ENCODE data around the gene GPR18.

DNA sequence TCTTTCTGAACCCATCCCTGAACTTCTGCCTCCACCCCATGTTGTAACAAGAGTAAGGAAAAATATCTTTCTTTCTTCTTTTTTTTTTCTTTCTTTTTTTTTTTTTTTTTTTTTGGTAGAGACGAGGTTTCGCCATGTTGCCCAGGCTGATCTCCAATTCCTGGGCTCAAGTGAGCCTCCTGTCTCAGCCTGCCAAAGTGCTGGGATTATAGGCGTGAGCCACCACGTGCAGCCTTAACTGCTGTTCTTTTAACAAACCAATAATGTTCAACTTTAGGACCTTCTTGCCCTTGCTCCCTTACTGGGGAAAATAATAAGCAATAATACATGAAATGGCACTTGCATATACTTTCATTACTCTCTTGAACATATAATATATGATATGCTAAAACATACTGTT lies 29.4 kb upstream of the GPR18 start:
- TF ChIP-seq, protein P1, sequence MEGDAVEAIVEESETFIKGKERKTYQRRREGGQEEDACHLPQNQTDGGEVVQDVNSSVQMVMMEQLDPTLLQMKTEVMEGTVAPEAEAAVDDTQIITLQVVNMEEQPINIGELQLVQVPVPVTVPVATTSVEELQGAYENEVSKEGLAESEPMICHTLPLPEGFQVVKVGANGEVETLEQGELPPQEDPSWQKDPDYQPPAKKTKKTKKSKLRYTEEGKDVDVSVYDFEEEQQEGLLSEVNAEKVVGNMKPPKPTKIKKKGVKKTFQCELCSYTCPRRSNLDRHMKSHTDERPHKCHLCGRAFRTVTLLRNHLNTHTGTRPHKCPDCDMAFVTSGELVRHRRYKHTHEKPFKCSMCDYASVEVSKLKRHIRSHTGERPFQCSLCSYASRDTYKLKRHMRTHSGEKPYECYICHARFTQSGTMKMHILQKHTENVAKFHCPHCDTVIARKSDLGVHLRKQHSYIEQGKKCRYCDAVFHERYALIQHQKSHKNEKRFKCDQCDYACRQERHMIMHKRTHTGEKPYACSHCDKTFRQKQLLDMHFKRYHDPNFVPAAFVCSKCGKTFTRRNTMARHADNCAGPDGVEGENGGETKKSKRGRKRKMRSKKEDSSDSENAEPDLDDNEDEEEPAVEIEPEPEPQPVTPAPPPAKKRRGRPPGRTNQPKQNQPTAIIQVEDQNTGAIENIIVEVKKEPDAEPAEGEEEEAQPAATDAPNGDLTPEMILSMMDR (optimal IDR thresholded peaks at IDR 0.05 in 1 of 3, IDR thresholded peaks at IDR 0.05 in 1 of 3, conservative IDR thresholded peaks at IDR 0.05 in 1 of 3; ENCODE audit: extremely low read depth in 1 of 3, insufficient read depth in 2 of 3, low read length in 3 of 3), result no peak
- TF ChIP-seq EZH2 (IDR thresholded peaks at IDR 0.05; ENCODE audit: low read length), result no peak

Data from keratinocyte (primary cell).